Islet of Langerhans (tissue), 1 donor: ENCODE data around the gene ACOX3.

Source experiments
- FAIRE-seq: peaks from one replicate; lab custom pipeline; 2011; peaks lifted over from hg19 to GRCh38; lab: Jason Lieb, UNC

The ACOX3 gene

DNA sequence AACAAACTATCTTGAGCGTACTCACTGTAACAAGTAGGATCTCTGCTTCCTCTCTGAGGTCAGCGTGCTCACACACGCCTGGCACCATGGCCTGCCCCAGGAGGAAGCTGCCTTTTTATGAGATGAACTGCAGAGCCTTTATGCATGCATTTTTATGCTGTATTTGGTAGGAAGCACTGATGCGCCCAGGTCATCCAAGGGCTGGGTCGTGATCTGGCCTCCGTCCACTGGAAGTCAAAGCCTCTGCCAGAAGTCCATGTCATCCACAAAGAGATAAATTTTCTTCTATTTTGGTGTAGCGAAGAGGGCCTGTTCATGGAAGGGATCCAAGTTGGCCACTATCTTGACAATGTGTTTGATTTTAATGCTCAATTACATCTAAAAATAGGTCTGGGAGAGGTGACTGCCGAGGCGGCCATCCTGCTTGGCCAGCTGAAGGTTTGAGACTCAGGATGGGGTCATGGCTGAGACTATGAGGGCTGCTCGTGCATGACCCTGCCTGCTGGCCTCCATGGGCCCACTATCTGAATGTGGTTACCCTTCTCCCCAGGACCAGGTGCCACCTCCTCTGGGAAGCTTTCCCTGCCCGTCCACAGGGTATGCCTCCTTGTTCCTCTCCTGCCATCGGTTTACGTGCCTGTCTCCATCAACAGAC lies 120.7 kb downstream of the ACOX3 start:
- FAIRE-seq, result no peak

DNA sequence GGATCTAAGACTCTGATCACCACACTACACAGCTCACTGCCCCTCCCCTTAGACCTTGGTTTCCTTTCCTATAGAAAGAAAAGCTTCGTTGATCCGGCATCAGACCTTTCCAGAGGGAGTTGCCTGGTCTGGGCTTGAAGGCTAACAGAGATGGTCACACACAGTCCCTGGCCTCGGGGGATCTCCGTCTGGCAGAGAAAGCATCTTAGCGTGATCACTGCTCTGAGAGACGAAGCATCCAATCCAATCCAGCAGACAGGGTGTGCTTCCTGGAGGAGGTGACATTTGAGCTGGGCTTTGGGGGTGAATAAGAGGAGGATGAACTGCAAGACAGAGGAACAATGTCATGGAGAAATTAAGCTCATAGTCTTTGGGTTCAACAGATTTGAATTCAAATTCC lies 121.5 kb downstream of the ACOX3 start:
- FAIRE-seq, result no peak

DNA sequence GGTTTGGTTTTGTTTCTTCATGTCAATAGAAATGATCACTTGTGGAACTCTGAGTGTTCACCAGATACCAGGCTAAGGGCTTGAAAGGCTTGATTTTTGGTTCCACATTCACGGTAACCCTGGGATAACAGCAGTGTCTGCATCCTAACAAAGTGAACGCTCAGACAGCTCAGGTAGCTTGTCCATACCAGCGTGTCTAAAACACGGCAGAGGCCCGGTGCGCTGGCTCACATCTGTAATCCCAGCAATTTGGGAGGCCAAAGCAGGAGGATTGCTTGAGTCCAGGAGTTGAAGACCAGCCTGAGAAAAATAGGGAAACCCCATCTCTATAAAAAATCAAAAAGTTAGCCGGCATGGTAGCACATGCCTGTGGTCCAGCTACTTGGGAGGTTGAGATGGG lies 122.0 kb downstream of the ACOX3 start:
- FAIRE-seq, result no peak

DNA sequence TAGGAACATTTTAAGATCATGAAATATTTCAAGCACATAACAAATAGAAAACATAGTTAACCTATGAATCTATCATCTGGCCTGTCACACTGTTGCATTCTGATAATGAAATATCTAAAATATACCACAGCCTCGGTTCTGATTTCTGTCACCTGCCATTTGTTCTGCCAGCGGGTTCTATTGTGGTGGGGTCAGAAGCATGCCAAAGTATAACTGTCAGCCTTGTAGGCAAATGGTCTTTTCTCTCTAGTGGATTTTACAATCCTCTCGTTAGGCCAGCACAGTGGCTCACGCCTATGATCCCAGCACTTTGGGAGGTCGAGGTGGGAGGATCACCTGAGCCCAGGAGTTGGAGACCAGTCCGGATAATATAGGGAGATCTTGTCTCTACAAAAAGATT lies 123.0 kb downstream of the ACOX3 start:
- no peak for FAIRE-seq

DNA sequence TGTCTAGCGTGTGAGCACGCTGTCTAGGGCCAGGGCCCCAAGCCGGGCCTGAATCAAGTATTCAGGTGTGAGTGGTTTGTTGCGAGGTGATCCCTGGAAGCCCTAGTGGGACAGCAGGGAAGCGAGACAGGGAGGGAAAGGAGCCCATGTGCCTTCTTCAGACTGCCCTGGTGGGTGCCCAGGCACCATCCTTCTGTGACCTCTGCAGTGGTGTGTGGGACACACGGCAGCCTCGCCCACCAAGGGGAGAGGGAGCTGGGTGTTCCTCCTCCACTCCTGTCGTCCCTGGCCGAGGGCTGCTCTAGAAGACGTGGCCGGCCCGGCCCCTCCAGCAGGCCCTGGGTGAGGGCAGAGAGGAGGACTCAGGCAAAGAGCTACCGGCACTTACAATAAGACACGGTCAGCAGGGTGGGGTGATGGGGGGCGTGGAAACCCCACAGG lies 123.6 kb downstream of the ACOX3 start:
- FAIRE-seq, result no peak
